NCI-H510A treated with DMSO at 0.1 percent for 48 hours (cell line): ENCODE measurements around the gene INSC.

Source experiments
- DNase-seq: peaks from one replicate; lab custom pipeline; 2025; lab: John Stamatoyannopoulos, UW

Gene INSC

DNA sequence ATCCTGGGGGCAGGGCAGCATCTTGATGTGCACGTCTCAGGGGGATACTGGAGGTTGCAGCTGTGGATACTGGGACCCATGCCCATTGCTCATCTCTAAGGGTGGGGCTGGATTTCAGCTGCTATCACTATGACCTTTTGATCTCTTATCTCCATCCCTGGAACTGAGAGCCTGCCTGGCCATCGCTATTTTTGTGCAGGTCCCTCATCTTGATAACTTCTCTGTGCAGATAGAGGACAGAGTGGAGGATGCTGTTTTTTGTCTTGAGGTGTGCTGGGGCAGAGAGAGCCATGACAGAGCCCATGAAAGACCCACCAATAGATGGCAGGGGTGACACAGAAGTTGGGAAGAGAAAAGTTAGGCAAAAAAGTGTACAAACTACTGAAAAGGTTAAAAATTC lies 5.1 kb upstream of the INSC start:
- no peak for DNase-seq

DNA sequence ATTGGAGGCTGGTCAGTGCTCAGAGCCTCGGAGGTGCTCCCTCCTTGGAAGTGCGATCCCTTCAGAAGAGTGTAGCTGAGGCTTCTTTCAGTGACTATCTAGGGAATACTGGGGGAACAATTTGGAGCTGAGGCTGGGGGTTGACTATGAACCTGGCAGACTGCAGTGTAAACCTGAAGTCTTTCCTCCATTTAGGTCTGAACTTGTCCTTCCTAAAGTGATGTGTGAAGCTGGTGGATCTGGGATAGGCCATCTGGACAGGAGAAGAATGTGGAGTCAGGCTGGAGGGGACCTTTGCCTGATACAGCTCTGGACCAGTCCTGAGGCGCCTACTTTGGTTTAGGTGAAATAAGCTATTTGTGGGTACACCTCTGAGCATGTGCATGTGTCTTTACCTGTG lies 3.5 kb upstream of the INSC start:
- DNase-seq: no peak

DNA sequence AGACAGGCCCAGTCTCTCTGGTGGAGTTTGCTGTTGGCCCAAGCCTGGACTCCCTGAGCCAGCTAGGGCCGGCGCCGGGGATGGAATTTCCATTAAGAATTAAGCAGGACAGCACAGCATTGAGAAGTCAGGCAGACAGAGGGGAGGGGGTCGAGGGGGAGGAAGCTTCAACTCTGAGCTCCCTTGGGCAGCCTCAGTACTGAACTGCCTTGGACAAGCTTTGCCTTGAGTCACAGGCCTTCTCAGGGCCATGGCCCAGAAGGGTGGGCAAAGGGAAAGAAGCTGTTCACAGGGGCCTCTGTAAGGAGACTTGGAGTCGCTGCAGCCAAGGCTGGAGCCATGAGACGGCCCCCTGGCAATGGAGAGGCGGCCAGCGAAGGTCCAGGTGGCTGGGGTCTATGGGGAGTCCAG lies 2.6 kb upstream of the INSC start:
- DNase-seq: no peak

DNA sequence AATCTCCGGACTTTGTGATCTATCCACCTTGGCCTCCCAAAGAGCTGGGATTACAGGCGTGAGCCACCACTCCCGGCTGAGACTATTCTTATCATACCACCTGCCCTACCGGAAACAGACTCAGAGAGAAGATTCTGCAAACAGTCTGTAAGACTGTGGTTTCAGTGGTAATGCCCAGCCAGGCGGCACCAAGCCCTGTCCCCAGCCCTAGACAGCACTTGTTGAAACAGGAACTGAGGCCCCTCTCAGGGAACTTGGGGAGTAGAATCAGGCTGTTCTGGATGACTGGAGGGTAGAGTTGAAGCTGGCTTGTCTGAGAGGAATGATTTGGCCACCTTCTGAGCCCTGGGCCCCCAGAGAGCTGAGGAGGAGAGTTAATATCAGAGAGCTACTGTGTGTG lies 1.3 kb upstream of the INSC start:
- DNase-seq: no peak

DNA sequence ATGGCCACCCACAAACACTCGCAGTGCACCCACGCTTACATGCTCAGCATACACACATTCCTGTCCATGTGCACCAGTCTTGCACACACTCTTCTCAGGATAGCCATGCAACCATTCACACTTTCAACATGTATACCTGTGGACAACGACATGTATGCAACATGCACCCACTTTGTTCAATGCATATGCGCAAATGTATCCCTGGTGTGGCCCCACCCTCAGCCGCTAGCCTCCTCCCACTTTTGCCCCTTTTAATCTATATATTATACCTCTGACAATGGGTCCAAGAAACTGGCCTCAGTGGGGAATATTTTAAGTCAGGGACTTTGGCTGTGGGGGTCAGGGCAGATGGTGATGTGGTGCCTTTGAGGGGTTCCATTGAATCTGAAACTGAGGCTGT lies 963 bp downstream of the INSC start:
- no peak for DNase-seq

DNA sequence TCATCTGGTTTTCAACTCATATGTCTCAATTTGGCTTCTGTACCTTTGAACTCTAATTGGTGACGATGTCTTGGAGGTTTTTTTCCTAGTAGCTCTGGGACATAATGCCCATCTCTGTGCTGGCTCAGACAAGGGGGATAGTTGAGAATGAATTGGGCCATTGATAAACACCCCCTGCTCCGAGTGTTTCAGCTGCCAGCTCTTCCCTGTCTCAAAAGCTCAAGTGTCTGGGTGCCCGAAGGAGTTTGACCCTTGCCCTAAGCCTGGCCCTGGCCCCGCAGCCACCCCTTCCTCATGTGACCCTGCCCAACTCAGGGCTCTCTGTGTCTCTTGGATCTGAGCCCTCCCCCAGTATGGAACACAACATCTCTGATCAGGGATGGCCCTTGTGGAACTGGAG lies 3.0 kb downstream of the INSC start:
- no peak for DNase-seq

DNA sequence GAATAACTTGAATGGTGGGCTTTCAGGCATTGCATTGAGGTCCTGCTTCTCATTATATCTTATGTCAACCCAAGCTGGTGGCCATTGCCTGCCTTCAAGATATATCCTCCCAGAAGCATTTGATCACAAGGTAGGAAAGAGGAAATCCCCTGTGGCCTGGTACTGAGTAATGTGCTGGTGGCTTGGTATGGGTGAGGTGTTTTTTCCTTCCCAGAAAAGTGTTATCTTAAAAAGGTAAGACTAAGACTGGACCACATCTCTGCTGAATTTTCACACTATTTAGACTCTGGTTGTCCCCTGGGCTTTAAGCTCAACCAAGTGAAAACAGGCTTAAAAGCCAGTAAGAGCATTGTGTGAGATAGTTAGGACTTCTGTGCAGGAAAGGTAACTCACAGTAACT lies 3.7 kb downstream of the INSC start:
- DNase-seq: no peak

DNA sequence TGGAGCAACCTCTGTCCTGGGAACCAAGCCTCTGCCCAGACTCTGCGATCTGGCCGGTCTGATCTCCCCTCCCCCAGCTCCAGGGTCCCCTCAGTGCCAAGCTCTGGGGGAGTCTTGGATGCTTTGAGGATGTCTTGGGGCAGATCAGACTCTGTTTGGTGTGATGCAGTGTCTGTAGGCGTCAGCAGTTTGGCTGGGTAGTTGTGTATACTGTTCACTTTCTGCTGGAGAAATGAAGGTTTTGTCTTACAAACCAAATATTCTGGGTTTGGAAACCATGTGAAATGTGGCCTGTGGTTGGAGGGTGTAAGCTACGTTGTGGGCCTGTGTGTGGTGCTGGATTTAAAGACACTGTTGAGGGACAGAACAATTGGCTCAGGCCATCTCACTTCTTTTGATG lies 4.6 kb downstream of the INSC start:
- DNase-seq: no peak

DNA sequence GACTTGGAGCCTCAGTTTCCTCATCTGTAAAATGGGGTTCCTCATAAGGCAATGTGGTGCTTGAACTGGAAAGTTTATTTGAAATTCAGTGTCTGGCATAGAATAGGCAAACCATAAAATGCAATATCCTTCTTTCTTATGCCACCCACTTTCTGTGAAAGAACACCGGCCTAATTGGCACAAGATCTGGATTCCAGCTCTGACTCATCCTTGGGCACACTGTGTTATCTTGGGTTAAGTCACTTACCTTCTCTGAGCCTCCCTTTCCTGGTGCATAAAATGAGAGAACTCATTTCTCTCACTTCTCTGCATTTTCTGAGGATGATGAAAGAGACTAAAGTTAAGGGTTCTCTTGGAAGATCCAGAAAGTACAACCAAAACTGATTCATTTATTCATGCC lies 5.1 kb downstream of the INSC start:
- no peak for DNase-seq

DNA sequence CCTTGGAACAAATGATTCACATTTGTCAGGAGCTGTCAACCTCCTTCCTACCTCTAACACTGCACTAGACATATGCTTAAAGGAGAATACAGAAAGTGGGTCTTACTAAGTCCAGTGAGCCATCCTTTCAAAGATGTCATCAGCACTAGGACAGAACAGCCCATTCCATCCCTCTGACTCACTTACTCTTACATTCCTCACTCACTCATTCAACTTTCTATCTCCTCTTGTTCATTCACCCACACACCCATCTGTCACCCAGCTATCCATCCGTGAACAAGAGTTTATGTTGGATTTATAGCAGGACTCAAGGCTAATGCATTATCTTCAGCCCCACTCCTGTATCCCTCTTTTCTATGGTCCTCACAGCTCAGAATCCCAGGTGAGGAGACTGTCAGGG lies 9.1 kb downstream of the INSC start:
- DNase-seq: no peak

DNA sequence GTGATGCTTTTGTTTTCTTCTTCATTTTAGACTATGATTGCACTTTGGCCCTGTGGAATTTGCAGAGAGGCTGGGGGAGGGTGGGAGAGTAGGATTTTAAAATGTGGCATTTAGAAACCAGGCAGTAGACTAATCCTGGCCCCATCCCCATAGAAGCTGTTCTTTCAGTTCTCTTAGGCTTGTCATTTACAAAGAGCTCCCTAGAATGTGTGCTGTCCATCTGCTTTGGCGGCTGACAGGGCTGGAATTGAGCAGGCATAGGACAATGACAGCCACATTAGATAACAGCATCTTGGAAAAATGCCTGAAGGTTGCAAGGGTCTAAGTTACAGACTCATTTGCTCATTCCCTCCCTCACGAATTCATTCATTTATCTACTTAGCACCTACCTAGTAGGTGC lies 9.8 kb downstream of the INSC start:
- no peak for DNase-seq

DNA sequence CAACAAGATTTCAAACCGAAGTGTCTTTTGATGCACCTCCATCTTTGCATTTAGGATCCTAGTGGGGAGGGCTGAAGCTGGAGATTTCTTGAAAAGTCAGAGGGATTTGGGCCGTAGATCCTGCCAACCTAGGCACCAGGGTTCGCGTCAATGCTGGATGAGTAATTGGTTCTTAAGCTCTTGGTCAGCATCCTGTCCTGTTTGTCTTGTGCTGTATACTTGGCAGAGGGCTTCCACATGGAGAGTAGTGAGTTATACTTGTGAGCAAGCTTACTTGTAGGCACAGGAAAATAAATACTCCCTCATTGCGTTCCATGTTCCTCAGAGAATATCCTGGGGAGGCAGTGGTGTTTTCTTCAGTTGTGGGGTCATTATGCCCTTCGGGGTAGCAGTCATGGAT lies 12.6 kb downstream of the INSC start:
- no peak for DNase-seq

DNA sequence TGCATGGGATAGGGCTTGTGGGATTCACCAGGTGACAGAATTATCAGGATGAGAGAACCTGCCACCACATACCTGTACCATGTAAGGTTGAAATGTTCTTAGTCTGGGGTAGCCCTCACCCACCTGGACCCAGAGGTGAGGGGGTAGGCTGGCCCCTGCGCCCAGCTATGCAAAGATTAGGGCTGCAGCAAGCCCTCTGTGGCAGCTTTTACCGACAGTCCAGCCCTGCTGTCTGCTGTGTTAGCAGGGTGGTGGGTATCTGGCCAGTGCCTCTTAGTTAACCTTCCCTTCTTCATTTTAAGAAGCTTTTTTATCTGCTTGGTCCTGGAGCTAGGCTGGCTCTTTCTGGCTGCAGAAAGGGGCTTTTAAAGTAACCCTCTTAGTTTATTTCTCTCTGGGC lies 13.9 kb downstream of the INSC start:
- DNase-seq: no peak

DNA sequence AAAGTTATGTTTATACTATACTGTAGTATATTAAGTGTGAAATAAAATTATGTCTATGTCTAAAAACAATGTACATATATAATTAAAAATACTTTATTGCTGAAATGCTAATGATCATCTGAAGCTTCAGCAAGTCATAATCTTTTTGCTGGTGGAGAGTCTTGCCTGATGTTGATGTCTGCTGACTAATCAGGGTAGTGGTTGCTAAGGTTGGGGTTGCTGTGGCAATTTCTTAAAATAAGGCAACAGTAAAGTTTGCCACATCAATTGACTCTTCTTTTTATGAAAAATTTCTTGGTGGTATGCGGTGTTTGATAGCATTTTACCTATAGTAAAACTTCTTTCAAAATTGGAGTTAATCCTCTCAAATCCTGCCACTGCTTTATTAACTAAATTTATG lies 21.4 kb downstream of the INSC start:
- DNase-seq: no peak

DNA sequence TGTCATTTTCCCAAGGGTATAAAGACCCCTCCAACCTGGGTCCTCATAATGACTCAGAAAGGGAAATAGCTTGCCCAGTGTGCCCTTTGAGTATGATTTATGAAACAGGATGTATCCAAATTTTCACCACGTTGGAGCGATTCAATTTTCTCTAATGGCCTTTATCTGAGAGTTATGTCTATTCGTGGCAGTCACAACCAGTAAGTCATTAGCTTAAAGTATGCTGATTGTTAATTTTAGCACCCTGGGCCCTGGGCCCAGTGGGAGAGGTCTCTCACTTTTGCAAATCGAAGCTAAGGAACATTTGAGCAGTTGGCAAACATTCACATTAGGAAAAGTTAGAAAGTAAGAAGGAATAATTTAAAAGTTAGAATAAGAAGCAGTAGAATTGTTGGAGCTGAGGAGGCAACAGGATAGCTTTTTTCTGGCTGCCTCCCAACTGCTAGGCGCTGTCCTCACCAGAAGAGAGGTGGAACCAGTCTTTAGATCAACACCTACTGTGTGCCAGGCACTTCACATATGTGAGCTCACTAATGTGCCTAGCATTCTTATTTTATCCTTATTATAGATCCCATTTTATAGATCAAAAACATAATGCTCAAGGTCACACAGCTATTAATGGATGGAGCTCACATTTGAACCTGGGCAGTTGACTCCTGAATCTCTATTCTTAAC lies 24.5 kb downstream of the INSC start:
- no peak for DNase-seq

DNA sequence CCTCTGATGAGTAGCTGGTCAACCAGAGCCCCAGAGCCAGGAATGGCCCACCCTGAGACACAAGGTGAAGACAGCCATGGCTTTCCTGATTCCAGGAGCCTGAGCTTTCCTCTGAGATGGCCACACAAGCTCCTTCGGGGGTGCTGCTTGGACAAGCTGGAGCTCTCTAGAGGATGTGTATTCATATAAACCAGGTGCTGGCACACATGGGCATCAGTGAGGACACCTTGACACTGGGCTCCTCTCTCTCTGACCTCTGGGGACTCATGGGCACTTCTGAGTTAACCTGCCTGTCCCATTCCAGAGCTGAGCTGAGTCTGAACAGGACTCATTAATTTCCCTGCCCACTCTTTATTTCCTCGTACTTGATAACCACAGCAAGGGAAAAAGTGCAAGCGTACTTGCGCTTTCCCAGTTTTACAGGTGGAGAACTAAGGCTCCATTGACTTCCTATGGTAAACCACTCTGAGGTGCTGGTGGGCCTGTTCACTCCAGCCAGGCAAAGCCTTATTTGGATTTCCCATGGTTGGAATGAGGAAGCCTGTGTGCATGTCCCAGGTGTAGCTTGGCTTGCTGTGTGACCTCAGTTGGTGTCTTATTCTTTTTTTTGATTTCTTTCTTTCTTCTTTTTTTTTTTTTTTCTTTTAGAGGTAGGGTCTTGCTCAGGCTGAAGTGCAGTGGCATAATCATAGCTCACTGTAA lies 25.4 kb downstream of the INSC start:
- no peak for DNase-seq

DNA sequence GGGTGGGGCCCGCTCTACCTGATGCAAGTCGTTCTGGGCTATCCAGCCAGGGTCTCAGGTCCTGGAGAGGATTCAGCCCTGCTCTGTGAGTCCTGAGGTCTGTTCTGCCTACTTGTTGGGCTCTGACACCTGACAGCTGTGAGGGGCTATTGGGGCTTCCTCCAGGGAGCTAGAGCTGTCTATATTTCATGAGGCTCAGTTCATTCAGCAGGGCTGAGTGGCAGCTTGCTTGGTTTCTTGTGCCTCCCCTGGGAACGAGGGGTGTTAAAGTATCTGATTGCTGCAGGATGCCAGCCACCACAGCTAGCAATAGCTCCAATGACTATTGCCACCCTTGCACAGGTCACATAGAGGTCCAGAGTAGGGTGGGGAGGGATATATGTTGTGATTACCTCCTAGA lies 26.7 kb downstream of the INSC start:
- no peak for DNase-seq

DNA sequence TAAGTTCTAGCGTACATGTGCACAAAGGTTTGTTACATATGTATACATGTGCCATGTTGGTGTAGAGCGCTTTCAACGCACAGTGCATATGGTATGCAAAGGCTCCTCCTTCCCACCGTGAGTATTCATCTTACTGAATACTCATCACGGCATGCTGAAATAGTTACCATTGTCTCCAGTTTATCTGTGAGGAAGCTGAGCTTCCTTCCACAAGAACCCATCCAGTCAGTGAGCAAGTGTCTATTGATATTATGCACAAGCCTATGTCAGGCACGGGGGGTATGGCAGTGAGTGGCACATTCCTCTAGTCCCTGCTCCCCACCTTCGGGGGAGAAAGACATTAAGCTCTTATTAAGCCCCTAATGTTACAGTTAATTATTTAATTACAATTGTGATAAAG lies 28.1 kb downstream of the INSC start:
- DNase-seq: no peak

DNA sequence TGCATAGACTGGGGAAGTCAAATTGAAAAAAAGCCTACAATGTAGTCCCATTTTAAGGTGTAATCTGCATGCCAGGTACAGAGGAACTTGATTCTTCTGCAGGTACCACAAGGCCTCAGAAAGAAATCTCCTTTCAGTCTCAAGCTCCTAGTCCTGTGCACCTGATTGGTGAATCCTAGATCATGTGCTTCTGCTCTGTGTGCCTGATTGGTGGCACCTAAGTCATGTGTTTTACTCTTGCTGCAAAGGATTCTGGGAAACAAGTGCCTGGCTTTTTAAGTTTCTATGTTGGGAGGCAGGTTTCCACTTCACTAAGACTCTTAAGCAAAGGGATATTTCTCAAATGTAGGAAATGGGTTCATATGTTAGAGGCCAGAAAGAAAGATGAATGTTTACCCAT lies 29.1 kb downstream of the INSC start:
- no peak for DNase-seq

DNA sequence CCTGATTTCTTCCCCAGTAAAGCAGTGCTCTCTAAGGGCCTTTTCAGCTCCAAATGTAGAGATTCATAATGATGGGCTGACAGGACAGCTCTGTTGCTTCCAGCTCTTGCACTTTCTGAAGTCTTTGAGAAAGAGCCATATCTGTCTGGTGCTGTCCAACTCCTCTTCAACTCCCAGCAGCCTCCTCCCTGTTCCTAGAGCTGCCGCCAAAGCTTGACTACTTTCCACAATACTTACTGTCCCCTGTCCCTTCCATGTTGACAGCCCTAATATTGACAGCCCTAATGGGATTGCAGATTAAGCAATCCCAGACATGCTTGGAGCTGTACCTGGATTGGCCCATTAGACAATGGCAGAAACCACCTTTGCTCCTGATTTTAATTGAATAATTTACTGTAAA lies 29.6 kb downstream of the INSC start:
- no peak for DNase-seq

DNA sequence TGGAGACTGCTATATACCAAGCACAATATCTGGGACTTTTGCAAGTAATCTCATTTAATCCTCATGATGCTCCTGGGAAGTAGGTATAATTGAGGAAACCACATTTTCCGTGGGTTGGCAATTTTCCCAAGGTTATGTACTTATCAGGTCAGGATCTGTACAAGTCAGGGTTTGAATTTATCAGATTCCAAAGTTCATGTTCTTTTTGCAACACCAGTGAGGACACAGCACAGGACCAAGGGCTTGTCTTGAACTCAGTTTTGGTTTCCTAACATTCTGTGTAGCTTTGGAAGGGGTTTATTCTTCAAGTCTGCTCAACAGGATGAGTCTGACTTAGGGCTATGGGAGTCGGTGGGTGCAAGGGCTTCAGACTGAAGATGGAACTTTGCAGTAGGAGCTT lies 30.4 kb downstream of the INSC start:
- DNase-seq: no peak

DNA sequence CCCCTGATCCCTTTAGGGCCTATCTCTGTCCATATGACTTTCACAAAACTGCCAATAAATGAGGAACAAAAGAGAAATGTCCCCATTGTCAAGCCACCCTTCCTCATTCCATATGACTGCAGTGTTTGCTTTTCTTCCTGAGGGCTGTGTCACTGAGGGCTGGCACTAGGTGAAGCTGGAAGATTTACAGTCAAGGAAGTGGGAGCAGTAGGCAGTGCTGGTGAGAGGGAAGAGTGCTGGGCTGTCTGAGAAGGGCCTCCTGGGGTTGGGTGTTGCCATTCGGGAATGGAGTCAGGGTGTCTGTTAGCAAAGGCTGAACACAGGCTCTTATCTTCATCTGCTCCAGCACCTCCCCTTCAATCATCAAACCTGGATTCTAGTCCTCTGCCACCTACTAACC lies 30.9 kb downstream of the INSC start:
- DNase-seq: no peak

DNA sequence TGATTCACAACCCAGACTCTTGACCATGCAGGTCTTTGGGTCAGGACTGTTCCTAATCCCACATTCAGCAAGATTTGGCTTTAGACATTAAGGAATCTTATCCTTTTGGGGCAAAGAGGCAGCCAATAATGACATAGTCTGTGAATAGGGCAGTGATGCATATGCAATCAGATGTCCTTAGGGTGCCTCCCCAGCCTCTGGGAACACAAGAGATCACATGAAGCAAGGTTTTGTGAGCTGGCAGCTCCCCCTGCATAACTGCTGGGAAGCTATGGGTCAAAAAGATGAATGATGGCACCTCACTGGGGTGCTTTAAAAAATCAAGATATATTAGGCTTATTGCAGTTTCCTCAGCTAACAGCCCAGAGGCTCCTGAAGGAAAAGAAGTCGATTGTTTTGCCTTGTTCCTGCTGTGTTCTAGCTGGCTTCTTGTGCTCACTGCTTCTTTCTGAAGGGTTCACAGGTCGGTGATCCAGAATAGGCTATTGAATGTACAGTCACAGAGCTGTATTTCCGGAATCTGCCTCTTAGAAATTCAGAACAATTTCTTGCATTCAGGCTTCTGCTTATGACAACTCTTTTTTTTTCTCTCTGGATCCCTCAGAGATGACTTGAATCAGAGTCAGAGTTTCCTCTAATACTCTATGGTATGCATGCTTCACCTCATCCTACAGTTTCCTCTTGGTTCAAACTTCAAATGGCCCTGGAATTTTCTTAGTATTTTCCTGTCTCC lies 31.7 kb downstream of the INSC start:
- no peak for DNase-seq

DNA sequence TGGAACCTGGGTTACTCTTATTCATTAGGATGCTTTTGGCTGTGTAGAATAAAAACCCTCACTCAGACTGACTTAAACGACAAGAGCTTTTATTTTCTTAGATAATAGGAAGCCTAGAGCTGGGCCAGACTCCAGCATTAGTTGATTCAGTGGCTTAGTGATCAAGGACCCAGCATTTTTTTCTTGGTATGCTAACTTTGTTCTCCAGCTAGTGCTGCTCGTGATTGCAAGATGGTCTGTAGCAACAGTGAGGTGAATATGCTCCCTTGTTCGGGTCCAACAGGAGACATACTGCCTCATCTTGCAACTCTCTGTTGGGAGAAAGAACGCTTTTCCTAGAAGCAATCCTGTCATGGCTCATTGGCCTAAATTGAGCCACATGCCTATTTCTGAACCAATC lies 33.4 kb downstream of the INSC start:
- DNase-seq: no peak
